GM13976 (cell line): ENCODE measurements around the gene GPR153.

ENCODE experiments used
- DNase-seq: peaks from one replicate; pipeline ENCODE4 v3.0.0; 2012; ENCODE audit warnings: low spot score
- CTCF ChIP-seq: IDR thresholded peaks from 2 replicates; pipeline ENCODE4 v1.5.1; 2012; ENCODE audit warnings: borderline replicate concordance, mild to moderate bottlenecking; ENCODE audit not compliant: insufficient read depth; ENCODE audit errors: extremely low read depth, missing control alignments, control extremely low read depth
- in situ Hi-C: fragments of 300-500 bp; cut with MboI; formaldehyde crosslinking; loops from one replicate; pipeline ENCODE4 v1.12.0; 2022; ENCODE audit warnings: low sequenced_read_pairs, mixed read lengths, inconsistent platforms; ENCODE audit not compliant: unreplicated experiment

The GPR153 gene

GRCh38 chr1:6302568-6302967, 41.7 kb upstream of the GPR153 start:
- no peak for TF ChIP-seq CTCF
- DNase-seq, result no peak
- in situ Hi-C loops, result no loop called here

DNA sequence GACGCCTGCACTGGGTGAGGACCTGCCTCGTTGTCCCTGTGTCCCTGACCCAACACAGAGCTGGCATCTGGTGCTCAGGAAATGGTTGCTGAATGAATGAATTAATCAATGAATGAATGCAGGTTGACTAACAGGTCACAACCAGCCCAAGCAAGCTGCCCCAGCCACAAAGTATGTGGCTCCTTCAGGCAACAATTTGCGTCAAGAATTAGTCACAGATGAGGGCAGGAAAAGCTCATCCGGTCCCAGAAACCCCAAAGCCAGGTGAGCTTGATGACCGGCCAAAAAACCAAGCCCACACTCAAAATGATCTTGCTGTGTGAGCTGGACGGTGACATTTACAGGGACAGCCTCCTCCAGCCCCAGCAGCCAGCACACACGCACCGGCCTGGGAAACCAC, 40.6 kb upstream of the GPR153 start:
- in situ Hi-C loops, result no loop called here
- DNase-seq, result no peak
- TF ChIP-seq CTCF, result no peak

DNA sequence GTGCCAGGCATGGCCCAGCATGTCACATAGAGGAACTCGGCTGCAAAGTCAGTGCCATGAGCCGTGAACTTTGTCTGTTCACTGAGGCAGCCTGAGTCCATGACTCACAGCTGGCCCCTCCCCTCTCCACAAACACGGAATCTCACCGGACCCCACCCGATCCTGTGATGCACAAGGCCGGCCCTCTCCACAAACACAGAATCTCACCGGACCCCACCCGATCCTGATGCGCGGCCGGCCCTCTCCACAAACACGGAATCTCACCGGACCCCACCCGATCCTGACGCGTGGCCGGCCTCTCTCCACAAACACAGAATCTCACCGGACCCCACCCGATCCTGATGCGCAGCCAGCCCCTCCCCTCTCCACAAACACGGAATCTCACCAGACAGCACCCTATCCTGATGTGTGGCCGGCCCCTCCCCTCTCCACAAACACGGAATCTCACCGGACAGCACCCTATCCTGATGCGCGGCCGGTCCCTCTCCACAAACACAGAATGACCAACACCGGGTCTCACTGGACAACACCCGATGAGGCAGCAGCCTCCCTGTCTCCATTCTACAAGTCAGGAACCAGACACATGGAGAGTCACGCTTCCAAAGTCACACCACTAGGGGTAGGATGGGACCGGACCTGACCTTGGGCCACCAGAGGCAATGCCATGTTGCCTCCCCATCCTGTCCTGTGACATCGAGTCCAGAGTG, 39.6 kb upstream of the GPR153 start:
- TF ChIP-seq CTCF, result no peak
- DNase-seq, result no peak
- in situ Hi-C loops, result no loop called here

- in situ Hi-C loops, result no loop called here
- no peak for DNase-seq
- no peak for TF ChIP-seq CTCF
These were observed 38.8 kb upstream of the GPR153 start for GRCh38 chr1:6299557-6300165.

- in situ Hi-C loops, result no loop called here
- no peak for TF ChIP-seq CTCF
- no peak for DNase-seq
These were observed 38.1 kb upstream of the GPR153 start for GRCh38 chr1:6298940-6299465.

- in situ Hi-C loops, result no loop called here
- DNase-seq, result no peak
- no peak for TF ChIP-seq CTCF
These were observed 37.6 kb upstream of the GPR153 start for GRCh38 chr1:6298530-6298929.
